Pancreas (tissue), 10 donors: ENCODE data around the gene USP53. TPM values are rescaled to one million over a fixed set of nuclear protein-coding genes. Genes with fewer than 3 reads are reported as not detected.

Experiments
- ATAC-seq, 4 donors: fragments of 200-7000 bp; cut with Tn5 transposase; one replicate each; pipeline versions ENCODE4 v1.8.0 to v1.9.1; 2020; ENCODE audit warnings: mild to moderate bottlenecking in 4 of 4, moderate library complexity in 4 of 4
- DNase-seq, 6 donors: peaks; one replicate each; pipeline ENCODE4 v3.0.0-alpha.2; 2020
- FAIRE-seq: peaks from 2 replicates; lab custom pipeline; 2012; peaks lifted over from hg19 to GRCh38; lab: Jason Lieb, UNC
- H3K27ac ChIP-seq, 4 donors: fragments of 200-600 bp; sonication (generic); 1 replicate in 3 of 4; 2 replicates in 1 of 4; pipeline versions ENCODE4 v1.5.0 to v1.8.0; 2020
- H3K27me3 ChIP-seq, 4 donors: fragments of 200-600 bp; one replicate each; pipeline ENCODE4 v1.8.0; 2021
- H3K36me3 ChIP-seq, 3 donors: fragments of 200-600 bp; sonication (generic) in 1 of 3; one replicate each; pipeline versions ENCODE4 v1.5.0 to v1.8.0; 2020 to 2021
- H3K4me1 ChIP-seq, 3 donors: fragments of 200-600 bp; one replicate each; pipeline ENCODE4 v1.8.0; 2021
- H3K4me3 ChIP-seq, 4 donors: fragments of 200-600 bp; sonication (generic) in 2 of 4; one replicate each; pipeline versions ENCODE4 v1.5.0 to v1.8.0; 2020 to 2021
- H3K9me3 ChIP-seq, 4 donors: fragments of 200-600 bp; one replicate each; pipeline ENCODE4 v1.8.0; 2021
- CTCF ChIP-seq, 4 donors: fragments of 200-600 bp; sonication (generic) in 3 of 4; IDR thresholded peaks; one replicate each; pipeline versions ENCODE4 v1.5.0 to v1.8.0; 2021; ENCODE audit warnings: antibody characterized with exemption in 4 of 4
- WGBS, 2 donors: extraction: QIAGEN DNeasy Blood & Tissue Kit; methylation state at CpG; one replicate each; pipeline ENCODE4 v1.1.7; 2013; 5-methylcytosine and 5-hydroxymethylcytosine counted together
- intact Hi-C, 3 donors: fragments of 100-400 bp; cut with DNase I; formaldehyde crosslinking; loops; one replicate each; pipeline versions ENCODE4 v1.11.1 to v1.14.2; 2022
- polyA plus RNA-seq, 2 donors: library from polyadenylated mRNA; stranded (reverse); fragments of 200-250 nt; gene quantifications; one replicate each; pipeline ENCODE4 v1.2.3, GENCODE V29; 2013
- total RNA-seq, 6 donors: library from RNA; stranded (reverse); fragmentation: NEBNext Ultra II Directional in 4 of 6; extraction: Animal tissue kit (Norgen Biotek cat#: 25700) in 4 of 6; gene quantifications; one replicate each; pipeline versions ENCODE4 v1.2.1 to v1.2.4, GENCODE V29; 2021 to 2023
- donor health status: healthy with polysubstance abuse.
- donor health status: DM: no; HTN: no; CAD: no; lungs with moderate emphysema.
- donor health status: DM: no; HTN: no; CAD: no.
- donor health status: control.
- donor health status: control.
- donor health status: Bipolar disorder and iron deficiency.
- donor health status: DM: yes; HTN: yes; CAD: no.
- donor health status: DM: no; HTN: no; CAD: no.
- donor health status: DM: no; HTN: no; CAD: no.
- donor health status: DM: yes; HTN: yes; CAD: no.

USP53 gene
- total and polyA plus RNA-seq, 8 donors = 11.2 to 21.2 (median 15.4) TPM

DNA sequence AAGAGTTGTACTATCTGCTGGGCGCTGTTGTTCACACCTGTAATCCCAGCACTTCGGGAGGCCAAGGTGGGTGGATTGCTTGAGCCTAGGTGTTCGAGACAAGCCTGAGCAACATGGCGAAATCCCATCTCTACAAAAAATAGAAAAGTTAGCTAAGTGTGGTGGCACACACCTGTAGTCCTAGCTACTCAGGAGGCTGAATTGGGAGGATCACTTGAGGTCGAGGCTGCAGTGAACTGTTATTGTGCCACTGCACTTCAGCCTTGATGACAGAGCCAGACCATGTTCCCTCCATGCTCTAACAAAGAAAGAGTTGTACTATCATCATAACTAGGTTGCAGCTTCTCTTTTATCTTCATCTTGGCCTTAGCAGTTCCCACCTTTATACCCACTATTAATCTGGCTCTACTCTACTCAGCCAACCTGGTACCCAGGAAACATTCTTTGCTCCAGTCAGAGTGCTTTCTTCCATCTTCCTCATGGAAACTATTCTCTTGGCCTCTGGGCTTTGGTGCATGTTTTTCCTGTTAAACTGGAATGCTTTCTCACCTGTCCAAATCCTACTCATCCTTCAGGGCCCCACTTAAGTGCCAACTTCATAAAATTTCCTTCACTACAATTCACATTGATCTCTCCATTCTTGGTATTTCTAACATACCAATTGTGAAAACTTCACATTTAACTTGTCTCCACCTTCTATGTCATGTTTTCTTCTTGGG, 91.2 kb downstream of the USP53 start:
- no peak for FAIRE-seq
- Histone ChIP-seq H3K9me3 (no peaks in the 10 kb centered on the region), H3K36me3 (no peaks in the 10 kb centered on the region), H3K4me1 (peaks cover 0 to 4% (median 1%) of the 10 kb centered on the region in 3 donors), H3K4me3 (no peak overlapping the region), H3K27me3 (no peaks in the 10 kb centered on the region), H3K27ac (no peak overlapping the region)
- 82 to 88% methylated on average over 5 of the region's 5 CpGs for WGBS, 2 donors
- TF ChIP-seq CTCF (IDR thresholded peaks at IDR 0.05) = no peak
- intact Hi-C loops = no loop called here
- no peak for DNase-seq
- ATAC-seq = no peak

DNA sequence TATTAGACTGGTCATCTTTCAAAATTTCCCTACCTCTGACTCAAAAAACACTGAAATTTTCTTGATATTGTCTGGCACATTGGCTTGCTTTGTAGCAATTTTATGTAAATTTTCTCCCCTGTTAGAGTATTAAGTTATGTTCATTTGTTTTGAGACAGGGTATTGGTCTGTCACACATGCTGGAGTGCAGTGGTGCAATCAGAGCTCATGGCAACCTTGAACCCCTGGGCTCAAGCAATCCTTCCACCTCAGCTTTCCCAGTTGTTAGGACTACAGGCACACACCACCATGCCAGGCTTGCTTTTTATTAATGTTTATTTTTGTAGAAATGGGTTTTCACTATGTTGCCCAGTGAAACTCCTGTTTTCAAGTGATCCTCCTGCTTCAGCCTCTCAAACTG, 91.9 kb downstream of the USP53 start:
- TF ChIP-seq CTCF (IDR thresholded peaks at IDR 0.05) = no peak
- intact Hi-C loops = no loop called here

GRCh38 chr4:119307606-119308005, 95.1 kb downstream of the USP53 start:
- ATAC-seq = no peak
- no peaks in the 10 kb centered on the region for H3K27me3 ChIP-seq
- no peak for FAIRE-seq
- no peak overlapping the region for H3K27ac ChIP-seq
- DNase-seq = no peak
- H3K4me3 ChIP-seq = no peak overlapping the region
- no peaks in the 10 kb centered on the region for H3K9me3 ChIP-seq
- H3K36me3 ChIP-seq = no peaks in the 10 kb centered on the region
- H3K4me1 ChIP-seq = no peaks in the 10 kb centered on the region
- no peak for TF ChIP-seq CTCF (IDR thresholded peaks at IDR 0.05)
- intact Hi-C loops = no loop called here

More for the DNA sequence above, 91.9 kb downstream of the USP53 start:
- Histone ChIP-seq H3K27ac (no peak overlapping the region), H3K4me3 (no peak overlapping the region), H3K9me3 (no peaks in the 10 kb centered on the region), H3K4me1 (no peaks in the 10 kb centered on the region), H3K36me3 (no peaks in the 10 kb centered on the region), H3K27me3 (no peaks in the 10 kb centered on the region)
- ATAC-seq (no peak), DNase-seq (no peak), FAIRE-seq (no peak)

- DNase-seq = no peak
- no peak for TF ChIP-seq CTCF (IDR thresholded peaks at IDR 0.05)
- no peak overlapping the region for H3K27ac ChIP-seq
- H3K9me3 ChIP-seq = no peaks in the 10 kb centered on the region
- no peak for ATAC-seq
- no peaks in the 10 kb centered on the region for H3K36me3 ChIP-seq
- no peak overlapping the region for H3K4me3 ChIP-seq
- H3K4me1 ChIP-seq = no peaks in the 10 kb centered on the region
- 61 to 67% methylated on average over 1 of the region's 1 CpG for WGBS, 2 donors
- FAIRE-seq = no peak
- intact Hi-C loops = no loop called here
- no peaks in the 10 kb centered on the region for H3K27me3 ChIP-seq
Observed at GRCh38 chr4:119310826-119311225, 98.3 kb downstream of the USP53 start.

DNA sequence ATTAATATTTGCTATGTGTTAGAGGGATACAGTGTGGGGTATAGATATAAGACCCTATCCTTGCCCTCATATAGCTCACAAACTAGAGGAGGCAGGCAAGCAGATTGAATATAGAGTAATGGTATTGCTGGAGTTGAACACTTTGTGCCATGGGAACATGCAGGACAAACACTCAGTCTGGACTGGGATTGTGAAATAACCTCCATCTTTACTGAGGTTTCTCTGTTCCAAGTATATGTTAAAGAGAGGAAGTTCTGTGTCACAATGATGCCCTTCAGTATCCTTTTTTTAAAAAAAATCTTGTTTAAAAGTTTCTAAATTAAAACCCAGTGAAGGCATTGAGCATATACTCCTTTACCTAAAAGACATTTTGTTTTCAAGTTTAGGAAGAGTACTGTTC, 100.7 kb downstream of the USP53 start:
- intact Hi-C loops = no loop called here
- DNase-seq (no peak), ATAC-seq (no peak), FAIRE-seq (no peak)
- Histone ChIP-seq H3K36me3 (no peaks in the 10 kb centered on the region), H3K9me3 (no peaks in the 10 kb centered on the region), H3K4me1 (no peaks in the 10 kb centered on the region), H3K27ac (no peak overlapping the region), H3K4me3 (no peak overlapping the region), H3K27me3 (no peaks in the 10 kb centered on the region)
- TF ChIP-seq CTCF (IDR thresholded peaks at IDR 0.05) = no peak
